Superior temporal gyrus (tissue), 1 donor: ENCODE data around the gene RRP1B.
"Not testable (repeated sequence)": the region's sequence is repeated elsewhere in the genome, so short reads cannot be mapped to it uniquely, and the experiment has no call there.

Experiments
- DNase-seq: peaks from one replicate; pipeline ENCODE4 v3.0.0-alpha.2; 2016; ENCODE audit errors: extremely low spot score

RRP1B gene

GRCh38 chr21:43669828-43670605 is 10.7 kb downstream of the RRP1B start:
- no peak for DNase-seq

- DNase-seq: no peak
Measured at GRCh38 chr21:43675871-43676270, 16.5 kb downstream of the RRP1B start.

DNA sequence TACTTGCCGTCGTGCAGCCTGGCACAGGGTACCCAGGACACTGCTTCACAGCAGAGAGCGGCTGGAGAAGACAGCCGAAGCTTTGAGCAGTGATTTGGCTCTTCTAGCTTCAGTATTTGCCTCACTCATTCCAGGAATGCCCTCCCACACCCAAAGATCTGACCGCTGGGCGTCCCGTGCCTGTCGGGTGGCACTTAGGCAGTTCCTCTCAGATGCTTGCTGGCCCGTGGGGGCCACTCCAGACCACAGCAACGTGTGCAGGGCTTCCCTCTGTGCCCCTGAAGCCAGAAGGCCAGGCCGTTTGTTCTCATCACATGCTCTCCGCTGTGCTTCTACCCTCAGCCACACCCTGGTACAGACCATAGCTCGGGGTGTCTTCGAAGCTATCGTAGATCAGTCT is 17.0 kb downstream of the RRP1B start:
- no peak for DNase-seq

DNA sequence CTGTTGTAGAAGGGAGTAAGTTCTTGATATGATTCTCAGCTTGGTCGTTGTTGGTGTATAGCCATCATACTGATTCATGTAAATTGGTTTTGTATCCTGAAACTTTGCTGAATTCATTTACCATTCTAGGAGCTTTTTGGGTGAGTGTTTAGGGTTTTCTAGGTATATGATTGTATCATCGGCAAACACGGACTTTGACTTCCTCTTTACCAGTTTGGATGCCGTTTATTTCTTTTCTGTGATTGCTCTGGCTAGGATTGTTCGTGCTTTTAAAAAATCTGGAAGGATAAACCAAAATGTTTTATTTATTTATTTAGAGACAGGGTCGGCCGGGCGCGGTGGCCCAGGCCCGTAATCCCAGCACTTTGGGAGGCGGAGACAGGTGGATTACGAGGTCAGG is 20.6 kb downstream of the RRP1B start:
- DNase-seq: no peak

DNA sequence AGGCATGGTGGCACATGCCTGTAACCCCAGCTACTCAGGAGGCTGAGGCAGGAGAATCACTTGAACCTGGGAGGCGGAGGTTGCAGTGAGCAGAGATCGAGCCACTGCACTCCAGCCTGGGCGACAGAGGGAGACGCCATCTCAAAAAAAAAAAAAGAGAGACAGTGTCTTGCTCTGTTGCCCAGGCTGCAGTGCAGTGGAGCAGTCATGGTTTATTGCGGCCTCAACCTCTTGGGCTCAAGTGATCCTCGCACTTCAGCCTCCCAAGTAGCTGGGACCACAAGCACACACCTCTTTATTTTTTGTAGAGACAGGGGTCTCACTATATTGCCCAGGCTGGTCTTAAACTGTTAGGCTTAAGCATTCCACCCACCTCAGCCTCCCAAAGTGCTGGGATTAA is 21.1 kb downstream of the RRP1B start:
- DNase-seq: not testable (repeated sequence)

DNA sequence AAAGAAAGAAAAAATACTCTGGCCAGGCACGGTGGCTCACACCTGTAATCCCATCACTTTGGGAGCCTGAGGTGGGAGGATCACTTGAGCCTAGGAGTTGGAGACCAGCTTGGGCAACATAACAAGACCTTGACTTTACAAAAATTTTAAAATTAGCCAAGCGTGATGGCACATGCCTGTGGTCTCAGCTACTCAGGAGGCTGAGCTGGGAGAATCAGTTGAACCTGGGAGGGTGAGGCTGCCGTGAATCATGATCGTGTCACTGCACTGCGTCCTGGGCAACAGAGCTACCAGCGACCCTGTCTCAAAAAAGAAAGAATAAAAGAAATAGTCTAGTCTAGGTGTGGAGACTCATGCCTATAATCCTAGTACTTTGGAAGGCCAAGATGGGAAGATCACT is 22.3 kb downstream of the RRP1B start:
- no peak for DNase-seq

GRCh38 chr21:43684424-43684823 is 25.1 kb downstream of the RRP1B start:
- no peak for DNase-seq

DNA sequence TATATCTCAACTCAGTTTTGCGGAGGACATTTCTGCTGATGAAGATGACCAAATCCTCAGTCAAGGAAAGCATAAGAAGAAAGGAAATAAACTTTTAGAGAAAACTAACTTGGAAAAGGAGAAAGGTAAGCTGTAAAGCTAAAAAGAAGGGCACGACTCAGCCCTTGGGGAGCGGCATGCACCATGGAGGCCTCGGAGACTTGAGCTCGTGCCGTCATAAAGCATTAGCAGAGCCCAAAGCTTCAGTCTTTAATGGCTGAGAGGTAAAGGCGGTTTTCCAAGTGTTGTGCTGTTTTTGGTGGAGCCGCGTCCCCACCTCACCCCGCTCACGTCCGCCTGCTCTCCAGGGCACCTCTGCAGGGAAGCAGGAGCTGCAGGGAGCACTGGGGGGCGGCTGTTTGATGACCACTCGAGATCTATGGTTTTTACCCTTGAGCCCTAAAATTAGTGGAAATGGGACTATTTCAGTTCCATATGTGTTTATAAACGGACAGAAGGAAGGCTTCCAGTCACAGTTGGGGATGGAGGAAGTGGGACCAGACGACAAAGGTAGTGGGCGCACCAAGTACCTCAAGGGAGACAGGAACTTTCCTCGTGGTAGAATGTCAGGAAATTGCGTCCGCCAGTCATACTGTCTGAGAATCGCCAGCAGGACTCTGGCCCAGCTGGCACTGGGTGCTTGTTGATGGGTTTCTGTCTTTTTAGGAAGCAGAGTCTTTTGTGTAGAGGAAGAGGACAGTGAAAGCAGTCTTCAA is 27.6 kb downstream of the RRP1B start:
- DNase-seq: no peak

- no peak for DNase-seq
Measured at GRCh38 chr21:43687566-43688399, 28.4 kb downstream of the RRP1B start.

DNA sequence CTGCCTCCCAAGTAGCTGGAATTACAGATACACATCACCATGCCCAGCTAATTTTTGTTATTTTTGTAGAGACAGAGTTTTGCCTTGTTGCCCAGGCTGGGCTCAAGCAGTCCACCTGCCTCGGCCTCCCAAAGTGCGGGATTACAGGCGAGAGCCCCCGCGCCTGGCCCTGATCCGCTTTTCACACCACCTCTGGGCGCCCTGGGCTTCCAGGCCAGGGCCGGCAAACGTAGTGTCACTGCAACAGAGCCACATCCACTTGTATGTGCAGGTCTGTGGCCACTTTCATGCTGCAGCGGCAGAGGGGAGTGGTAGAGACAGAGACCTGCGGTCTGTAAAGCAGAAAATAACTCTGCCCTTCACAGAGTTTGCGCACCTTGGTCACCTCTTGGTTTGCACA is 29.5 kb downstream of the RRP1B start:
- no peak for DNase-seq

DNA sequence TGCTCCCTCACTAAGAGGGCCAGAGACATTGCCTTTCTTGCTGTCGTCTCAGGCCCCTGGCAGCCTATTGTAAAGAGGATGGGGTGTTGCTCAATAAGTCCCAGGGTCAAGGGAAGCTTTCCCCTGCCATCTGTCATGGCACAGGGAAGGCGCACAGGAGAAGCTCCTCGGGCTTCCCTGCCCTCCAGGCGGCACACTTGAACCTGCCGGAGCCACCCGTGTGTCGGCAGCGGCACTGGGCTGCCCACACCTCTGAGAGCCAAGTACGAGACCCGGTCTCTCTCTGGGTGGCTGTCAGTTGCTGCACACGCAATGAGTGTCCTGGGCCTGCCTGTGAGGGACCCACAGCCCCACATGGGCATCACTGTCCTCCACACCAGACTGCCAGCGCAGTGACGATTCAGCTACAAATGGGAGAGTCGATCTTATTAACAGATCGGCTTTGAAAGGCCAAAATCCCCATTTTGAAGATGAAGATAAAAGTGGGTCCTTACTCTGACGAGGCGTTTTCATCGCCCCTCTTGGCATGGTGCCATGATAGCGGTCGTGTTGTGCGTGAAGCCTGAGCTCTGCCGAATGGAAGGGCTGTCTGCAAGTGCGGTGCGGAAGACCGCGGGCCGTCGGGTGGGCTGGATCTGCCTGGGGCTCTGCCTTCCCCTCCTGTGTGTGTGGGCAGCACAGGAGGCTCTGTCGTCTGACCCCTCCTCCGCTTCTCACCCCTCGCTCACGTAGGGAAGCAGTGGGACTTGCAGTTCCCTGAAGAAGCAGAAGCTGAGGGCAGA is 30.4 kb downstream of the RRP1B start:
- DNase-seq: no peak

DNA sequence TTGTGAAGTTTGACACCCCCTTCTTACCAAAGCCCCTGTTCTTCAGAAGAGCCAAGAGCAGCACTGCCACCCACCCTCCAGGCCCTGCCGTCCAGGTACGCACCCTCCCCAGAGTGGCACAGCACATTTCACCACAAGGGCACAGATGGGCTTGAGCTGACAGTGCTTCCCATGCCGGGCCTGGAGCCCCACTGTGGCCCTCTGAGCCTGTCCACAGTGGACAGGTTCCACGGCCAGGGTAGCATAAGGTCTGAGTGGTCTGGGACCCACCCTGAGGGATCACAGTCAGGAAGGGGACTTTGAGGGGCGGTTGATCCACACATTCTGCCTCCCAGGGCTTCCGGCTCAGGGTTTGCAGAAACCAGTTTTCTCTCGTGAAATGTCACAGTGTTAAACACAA is 31.0 kb downstream of the RRP1B start:
- no peak for DNase-seq

GRCh38 chr21:43691086-43691795 is 31.9 kb downstream of the RRP1B start:
- DNase-seq: no peak

DNA sequence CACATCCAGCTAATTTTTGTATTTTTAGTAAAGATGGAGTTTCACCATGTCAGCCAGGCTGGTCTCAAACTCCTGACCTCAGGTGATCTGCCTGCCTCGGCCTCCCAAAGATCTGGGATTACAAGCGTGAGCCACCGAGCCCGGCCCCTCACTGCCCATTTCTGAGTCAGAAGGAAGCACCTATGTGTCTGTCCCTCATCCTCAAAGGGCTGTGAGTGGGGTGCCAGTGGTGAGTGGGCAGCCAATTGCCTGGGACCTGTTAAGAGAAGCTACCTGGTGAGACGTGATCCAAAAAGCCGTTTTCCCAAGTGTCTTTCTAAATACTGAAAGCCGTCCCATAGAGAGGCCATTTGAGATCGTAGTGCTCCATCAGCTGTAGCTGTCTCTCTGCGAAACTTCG is 32.4 kb downstream of the RRP1B start:
- no peak for DNase-seq

GRCh38 chr21:43692949-43693348 is 33.6 kb downstream of the RRP1B start:
- DNase-seq: no peak

DNA sequence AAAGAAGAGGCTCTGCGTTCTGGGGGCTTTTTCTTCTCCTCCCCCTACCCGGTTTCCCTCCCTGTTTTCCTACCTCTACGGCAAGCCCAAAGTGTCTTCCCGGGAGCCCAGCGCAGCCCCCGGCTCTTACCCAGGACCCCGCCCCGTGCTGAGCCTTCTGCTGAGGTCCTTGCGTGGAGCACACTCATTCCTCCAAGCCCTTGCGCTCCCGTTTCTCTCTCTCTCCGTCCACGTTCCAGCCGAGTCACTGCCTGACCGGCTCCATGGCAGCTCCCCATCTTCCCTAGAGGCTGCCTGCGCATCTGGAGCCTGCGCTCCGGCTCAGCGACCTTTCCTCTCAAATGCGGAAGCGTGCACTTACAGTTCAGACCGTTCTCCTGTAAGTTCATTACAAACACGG is 34.6 kb downstream of the RRP1B start:
- no peak for DNase-seq

DNA sequence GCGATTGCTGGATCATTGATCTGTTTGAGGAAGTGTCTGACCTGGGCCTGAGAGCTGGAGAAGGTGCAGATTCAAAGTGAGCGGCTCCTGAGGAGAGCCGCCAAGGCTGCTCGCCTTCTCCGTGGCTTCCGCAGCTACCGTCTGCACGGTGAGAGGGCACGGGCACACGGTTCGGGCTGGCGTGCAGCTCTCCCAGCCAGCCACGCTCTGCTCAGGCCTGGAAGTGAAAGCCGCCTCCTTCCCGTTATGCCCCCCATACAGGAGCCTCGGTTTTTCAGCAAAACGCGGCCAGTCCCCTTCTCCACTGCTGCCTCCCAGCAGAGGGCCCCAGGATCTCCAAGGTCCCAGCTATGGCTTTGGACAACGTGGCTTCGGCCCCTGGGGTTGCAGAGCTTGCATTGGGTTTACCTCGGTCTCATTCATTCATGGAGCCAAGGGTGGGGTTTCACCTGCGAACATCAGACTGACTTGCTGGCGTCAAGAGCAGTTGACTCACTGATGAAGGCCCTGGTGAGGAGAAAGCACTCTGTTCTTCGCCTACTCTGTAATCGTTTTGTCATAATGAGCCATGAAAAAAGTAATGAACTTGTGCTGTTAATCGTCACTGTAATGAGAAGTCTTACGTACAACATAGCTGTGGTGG is 35.2 kb downstream of the RRP1B start:
- no peak for DNase-seq

DNA sequence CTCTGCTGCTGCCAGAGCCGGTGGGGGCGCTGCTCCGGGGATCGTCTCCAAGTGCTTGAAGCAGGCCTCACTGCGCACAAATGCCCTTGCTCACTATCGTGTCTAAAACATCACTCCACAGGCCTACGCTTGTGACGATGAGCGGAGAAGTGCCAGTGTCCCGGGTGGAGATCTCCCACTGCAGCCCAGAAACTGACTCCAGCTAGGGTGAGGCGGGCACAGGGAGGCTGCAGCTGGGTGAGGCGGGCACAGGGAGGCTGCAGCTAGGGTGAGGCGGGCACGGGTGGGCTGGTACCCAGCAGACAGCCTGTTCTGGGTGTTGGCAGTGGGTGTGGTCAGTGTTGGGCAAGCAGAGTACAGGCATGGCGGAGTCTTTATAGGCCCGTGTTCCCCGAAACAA is 36.9 kb downstream of the RRP1B start:
- no peak for DNase-seq

- no peak for DNase-seq
Measured at GRCh38 chr21:43697758-43698643, 38.6 kb downstream of the RRP1B start.

DNA sequence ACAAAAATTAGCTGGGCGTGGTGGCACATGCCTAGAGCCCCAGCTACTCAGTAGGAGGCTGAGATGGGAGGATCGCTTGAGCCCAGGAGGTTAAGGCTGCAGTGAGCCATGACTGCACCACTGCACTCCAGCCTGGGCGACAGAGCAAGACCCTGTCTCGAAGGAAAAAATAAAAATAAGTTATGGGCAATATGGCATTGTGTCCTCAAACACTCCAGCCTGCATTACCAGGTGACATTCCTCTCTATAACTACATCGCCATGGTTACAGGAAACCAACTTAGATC is 40.1 kb downstream of the RRP1B start:
- DNase-seq: not testable (repeated sequence)
